ENCODE data around the gene CRACR2B.

CRACR2B gene

GRCh38 chr11:863023-863909 lies 35.5 kb downstream of the CRACR2B start:
- H3K27me3 ChIP-seq (ENCODE audit: insufficient read depth, low read depth, severe bottlenecking): no peaks in the 10 kb centered on the region
- no peaks in the 10 kb centered on the region for H3K9me3 ChIP-seq (ENCODE audit: severe bottlenecking)
- peak; percentile 63 for DNase-seq
- H3K4me3 ChIP-seq (ENCODE audit: low read depth, low read length): peak overlapping the region; percentile 42
- no peak for TF ChIP-seq CTCF (IDR thresholded peaks at IDR 0.05; ENCODE audit: low read depth, low read length)
- H3K27ac ChIP-seq: peak overlapping the region; percentile 82
- H3K36me3 ChIP-seq: peaks cover 22% of the 10 kb centered on the region

- peaks cover 22% of the 10 kb centered on the region for H3K36me3 ChIP-seq
- peak overlapping the region; percentile 82 for H3K27ac ChIP-seq
- no peaks in the 10 kb centered on the region for H3K27me3 ChIP-seq (ENCODE audit: insufficient read depth, low read depth, severe bottlenecking)
- DNase-seq: no peak
- no peak overlapping the region for H3K4me3 ChIP-seq (ENCODE audit: low read depth, low read length)
- no peaks in the 10 kb centered on the region for H3K9me3 ChIP-seq (ENCODE audit: severe bottlenecking)
- no peak for TF ChIP-seq CTCF (IDR thresholded peaks at IDR 0.05; ENCODE audit: low read depth, low read length)
Measured at GRCh38 chr11:863910-864827, 36.5 kb downstream of the CRACR2B start.

GRCh38 chr11:864898-865297 lies 37.2 kb downstream of the CRACR2B start:
- no peaks in the 10 kb centered on the region for H3K9me3 ChIP-seq (ENCODE audit: severe bottlenecking)
- H3K27ac ChIP-seq: no peak overlapping the region; the same call in 1 of the 2 replicates
- DNase-seq: no peak
- H3K4me3 ChIP-seq (ENCODE audit: low read depth, low read length): no peak overlapping the region
- no peak for TF ChIP-seq CTCF (IDR thresholded peaks at IDR 0.05; ENCODE audit: low read depth, low read length)
- no peaks in the 10 kb centered on the region for H3K27me3 ChIP-seq (ENCODE audit: insufficient read depth, low read depth, severe bottlenecking)
- H3K36me3 ChIP-seq: peaks cover 27% of the 10 kb centered on the region

- Histone ChIP-seq H3K9me3 (ENCODE audit: severe bottlenecking) (no peaks in the 10 kb centered on the region), H3K27me3 (ENCODE audit: insufficient read depth, low read depth, severe bottlenecking) (no peaks in the 10 kb centered on the region), H3K36me3 (peaks cover 27% of the 10 kb centered on the region), H3K27ac (no peak overlapping the region), H3K4me3 (ENCODE audit: low read depth, low read length) (no peak overlapping the region)
- no peak for TF ChIP-seq CTCF (IDR thresholded peaks at IDR 0.05; ENCODE audit: low read depth, low read length)
- no peak for DNase-seq
Measured at GRCh38 chr11:865462-866430, 38.0 kb downstream of the CRACR2B start.

GRCh38 chr11:866481-866880 lies 38.8 kb downstream of the CRACR2B start:
- Histone ChIP-seq H3K36me3 (peaks cover 27% of the 10 kb centered on the region), H3K9me3 (ENCODE audit: severe bottlenecking) (no peaks in the 10 kb centered on the region), H3K4me3 (ENCODE audit: low read depth, low read length) (no peak overlapping the region), H3K27me3 (ENCODE audit: insufficient read depth, low read depth, severe bottlenecking) (no peaks in the 10 kb centered on the region), H3K27ac (no peak overlapping the region)
- no peak for TF ChIP-seq CTCF (IDR thresholded peaks at IDR 0.05; ENCODE audit: low read depth, low read length)
- DNase-seq: no peak

Measured in WERI-Rb-1 (cell line).